Kidney (tissue), 14 donors: Measurements from ENCODE around the gene TBC1D24. TPM values are rescaled to one million over a fixed set of nuclear protein-coding genes. Genes with fewer than 3 reads are reported as not detected.

Source experiments
- DNase-seq, 5 donors: peaks; one replicate each; pipeline ENCODE4 v3.0.0-alpha.2; 2013 to 2020
- FAIRE-seq: peaks from 2 replicates; lab custom pipeline; 2012; peaks lifted over from hg19 to GRCh38; lab: Jason Lieb, UNC
- H3K27ac ChIP-seq, 2 donors: one replicate each; pipeline ENCODE4 v1.7.0; 2013; ENCODE audit warnings: low read depth in 2 of 2, low read length in 2 of 2, inconsistent platforms in 1 of 2
- H3K27me3 ChIP-seq: one replicate; pipeline ENCODE4 v1.7.1; 2013; ENCODE audit warnings: low read length, inconsistent platforms; ENCODE audit not compliant: control insufficient read depth, insufficient read depth
- H3K36me3 ChIP-seq, 3 donors: one replicate each; pipeline versions ENCODE4 v1.7.0 to v1.7.1; 2013; ENCODE audit warnings: low read length in 3 of 3, control low read depth in 1 of 3, inconsistent platforms in 1 of 3; ENCODE audit not compliant: insufficient read depth in 3 of 3, control insufficient read depth in 2 of 3
- H3K4me1 ChIP-seq, 3 donors: one replicate each; pipeline versions ENCODE4 v1.7.0 to v1.7.1; 2013; ENCODE audit warnings: low read length in 3 of 3, inconsistent platforms in 1 of 3, low read depth in 1 of 3; ENCODE audit not compliant: control insufficient read depth in 2 of 3, insufficient read depth in 2 of 3
- H3K4me3 ChIP-seq, 3 donors: one replicate each; pipeline versions ENCODE4 v1.7.0 to v1.8.1; 2013; ENCODE audit warnings: low read length in 3 of 3, control low read depth in 1 of 3, inconsistent platforms in 1 of 3
- H3K9ac ChIP-seq, 3 donors: one replicate each; pipeline versions ENCODE4 v1.7.0 to v1.7.1; 2013; ENCODE audit warnings: low read length in 3 of 3, control low read depth in 1 of 3, inconsistent platforms in 1 of 3
- H3K9me3 ChIP-seq, 3 donors: one replicate each; pipeline versions ENCODE4 v1.7.0 to v1.7.1; 2013; ENCODE audit warnings: low read length in 3 of 3, control low read depth in 1 of 3, inconsistent platforms in 1 of 3; ENCODE audit not compliant: control insufficient read depth in 2 of 3, insufficient read depth in 1 of 3
- CTCF ChIP-seq: IDR thresholded peaks from 3 replicates; pipeline ENCODE4 v1.5.1; 2012; ENCODE audit warnings: mild to moderate bottlenecking, moderate library complexity, borderline replicate concordance; ENCODE audit not compliant: insufficient read depth; ENCODE audit errors: extremely low read depth
- intact Hi-C: fragments of 100-400 bp; cut with DNase I; formaldehyde crosslinking; loops from one replicate; pipeline ENCODE4 v1.11.1; 2022
- polyA plus RNA-seq: library from polyadenylated mRNA; stranded (reverse); fragments of 350-450 nt; fragmentation: Illumina TruSeq; extraction: RNeasy Lipid Tissue Mini Kit (QIAGEN cat#74804); gene quantifications from one replicate; pipeline ENCODE4 v1.2.3, GENCODE V29; 2014; ENCODE audit warnings: low read depth, low replicate concordance; ENCODE audit not compliant: insufficient read depth
- total RNA-seq: library from RNA; stranded (reverse); fragmentation: NEBNext Ultra II Directional; extraction: Animal tissue kit (Norgen Biotek cat#: 25700); gene quantifications from one replicate; pipeline ENCODE4 v1.2.1, GENCODE V29; 2021
- donor health status: control.
- donor health status: control.
- donor health status: control.
- donor health status: control.
- donor health status: control.
- donor health status: DM: yes; HTN: yes; CAD: no.
- donor health status: Normal renal cell carcinoma (clear cell type).

Gene TBC1D24
- total and polyA plus RNA-seq, 2 donors from 2014 or later, result 23.9 to 25.7 TPM

- peak overlapping the region in 1 of 2 donors; percentile 24 for H3K27ac ChIP-seq
- H3K4me1 ChIP-seq, result peaks cover 0 to 55% (median 9%) of the 10 kb centered on the region in 3 donors
- H3K27me3 ChIP-seq, result no peaks in the 10 kb centered on the region
- intact Hi-C loops, result no loop called here
- TF ChIP-seq CTCF, result no peak
- no peak overlapping the region for H3K9ac ChIP-seq
- FAIRE-seq (no peak), DNase-seq (peak in 2 of 5 donors; percentile 35 to 73)
- H3K36me3 ChIP-seq, result no peaks in the 10 kb centered on the region
- no peaks in the 10 kb centered on the region for H3K9me3 ChIP-seq
- H3K4me3 ChIP-seq, result no peak overlapping the region
These were observed 23.8 kb downstream of the TBC1D24 start for GRCh38 chr16:2498531-2499253.

- peak in 2 of 5 donors; percentile 38 to 46 for DNase-seq
- no peak for TF ChIP-seq CTCF
- no peak for FAIRE-seq
These were observed 24.5 kb downstream of the TBC1D24 start for GRCh38 chr16:2499454-2499853.

GRCh38 chr16:2499890-2500429 lies 25.0 kb downstream of the TBC1D24 start:
- Histone ChIP-seq H3K36me3 (no peaks in the 10 kb centered on the region), H3K4me3 (no peak overlapping the region), H3K9me3 (no peaks in the 10 kb centered on the region), H3K27me3 (no peaks in the 10 kb centered on the region), H3K27ac (no peak overlapping the region), H3K9ac (no peak overlapping the region), H3K4me1 (peaks cover 0 to 54% (median 9%) of the 10 kb centered on the region in 3 donors)
- no peak for TF ChIP-seq CTCF
- DNase-seq, result peak in 2 of 5 donors; percentile 46 to 79
- FAIRE-seq, result no peak
- intact Hi-C loops, result no loop called here

More at GRCh38 chr16:2499454-2499853, 24.5 kb downstream of the TBC1D24 start:
- no peaks in the 10 kb centered on the region for H3K27me3 ChIP-seq
- no peak overlapping the region for H3K27ac ChIP-seq
- intact Hi-C loops, result no loop called here
- H3K4me1 ChIP-seq, result peaks cover 0 to 54% (median 9%) of the 10 kb centered on the region in 3 donors
- H3K36me3 ChIP-seq, result no peaks in the 10 kb centered on the region
- no peaks in the 10 kb centered on the region for H3K9me3 ChIP-seq
- H3K4me3 ChIP-seq, result no peak overlapping the region
- H3K9ac ChIP-seq, result no peak overlapping the region
